ENCODE results near the gene NIP7.
"Not testable (repeated sequence)": the region's sequence is repeated elsewhere in the genome, so short reads cannot be mapped to it uniquely, and the experiment has no call there.

NIP7 gene

GRCh38 chr16:69345923-69346322 is 6.4 kb downstream of the NIP7 start:
- DNase-seq (ENCODE audit: low spot score), result no peak

GRCh38 chr16:69346683-69347082 is 7.1 kb downstream of the NIP7 start:
- DNase-seq (ENCODE audit: low spot score), result no peak

GRCh38 chr16:69348222-69348621 is 8.7 kb downstream of the NIP7 start:
- no peak for DNase-seq (ENCODE audit: low spot score)

- DNase-seq (ENCODE audit: low spot score), result no peak
These were observed 10.0 kb downstream of the NIP7 start for GRCh38 chr16:69349536-69349935.

GRCh38 chr16:69350536-69351133 is 11.1 kb downstream of the NIP7 start:
- DNase-seq (ENCODE audit: low spot score), result no peak

- no peak for DNase-seq (ENCODE audit: low spot score)
These were observed 11.9 kb downstream of the NIP7 start, which contains the start of gene TMED6 for GRCh38 chr16:69351309-69352027. TSS of gene TMED6 (minus strand) at chr16:69351786. CDS start at chr16:69351753, 33 bp downstream.

GRCh38 chr16:69360070-69360469 is 20.5 kb downstream of the NIP7 start:
- not testable (repeated sequence) for DNase-seq (ENCODE audit: low spot score)

GRCh38 chr16:69363281-69363717 is 23.7 kb downstream of the NIP7 start:
- DNase-seq (ENCODE audit: low spot score), result no peak

- DNase-seq (ENCODE audit: low spot score), result no peak
These were observed 24.5 kb downstream of the NIP7 start for GRCh38 chr16:69364088-69364487.

- DNase-seq (ENCODE audit: low spot score), result no peak
These were observed 26.3 kb downstream of the NIP7 start for GRCh38 chr16:69365901-69366300.

GRCh38 chr16:69366431-69366830 is 26.9 kb downstream of the NIP7 start:
- no peak for DNase-seq (ENCODE audit: low spot score)

GRCh38 chr16:69367980-69368379 is 28.4 kb downstream of the NIP7 start:
- no peak for DNase-seq (ENCODE audit: low spot score)

GRCh38 chr16:69368866-69369265 is 29.3 kb downstream of the NIP7 start:
- DNase-seq (ENCODE audit: low spot score), result no peak

- no peak for DNase-seq (ENCODE audit: low spot score)
These were observed 32.0 kb downstream of the NIP7 start for GRCh38 chr16:69371564-69371963.

- no peak for DNase-seq (ENCODE audit: low spot score)
These were observed 33.4 kb downstream of the NIP7 start for GRCh38 chr16:69373019-69373418.

- DNase-seq (ENCODE audit: low spot score), result no peak
These were observed 37.0 kb downstream of the NIP7 start for GRCh38 chr16:69376393-69377059.

- DNase-seq (ENCODE audit: low spot score), result no peak
These were observed 38.5 kb downstream of the NIP7 start for GRCh38 chr16:69378036-69378435.

GRCh38 chr16:69378760-69379159 is 39.2 kb downstream of the NIP7 start:
- DNase-seq (ENCODE audit: low spot score), result no peak

GRCh38 chr16:69381231-69381630 is 41.7 kb downstream of the NIP7 start:
- no peak for DNase-seq (ENCODE audit: low spot score)

GRCh38 chr16:69382421-69382820 is 42.8 kb downstream of the NIP7 start:
- DNase-seq (ENCODE audit: low spot score), result no peak

- no peak for DNase-seq (ENCODE audit: low spot score)
These were observed 45.4 kb downstream of the NIP7 start for GRCh38 chr16:69384974-69385373.

GRCh38 chr16:69386596-69386995 is 47.0 kb downstream of the NIP7 start:
- no peak for DNase-seq (ENCODE audit: low spot score)
